Inferior parietal cortex (tissue), 1 donor: ENCODE measurements around the gene ZDHHC19.
"Not testable (repeated sequence)": the region's sequence is repeated elsewhere in the genome, so short reads cannot be mapped to it uniquely, and the experiment has no call there.

Experiments used
- DNase-seq: peaks from one replicate; pipeline ENCODE4 v3.0.0-alpha.2; 2016; ENCODE audit errors: extremely low spot score

Gene ZDHHC19, protein sequence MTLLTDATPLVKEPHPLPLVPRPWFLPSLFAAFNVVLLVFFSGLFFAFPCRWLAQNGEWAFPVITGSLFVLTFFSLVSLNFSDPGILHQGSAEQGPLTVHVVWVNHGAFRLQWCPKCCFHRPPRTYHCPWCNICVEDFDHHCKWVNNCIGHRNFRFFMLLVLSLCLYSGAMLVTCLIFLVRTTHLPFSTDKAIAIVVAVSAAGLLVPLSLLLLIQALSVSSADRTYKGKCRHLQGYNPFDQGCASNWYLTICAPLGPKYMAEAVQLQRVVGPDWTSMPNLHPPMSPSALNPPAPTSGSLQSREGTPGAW

DNA sequence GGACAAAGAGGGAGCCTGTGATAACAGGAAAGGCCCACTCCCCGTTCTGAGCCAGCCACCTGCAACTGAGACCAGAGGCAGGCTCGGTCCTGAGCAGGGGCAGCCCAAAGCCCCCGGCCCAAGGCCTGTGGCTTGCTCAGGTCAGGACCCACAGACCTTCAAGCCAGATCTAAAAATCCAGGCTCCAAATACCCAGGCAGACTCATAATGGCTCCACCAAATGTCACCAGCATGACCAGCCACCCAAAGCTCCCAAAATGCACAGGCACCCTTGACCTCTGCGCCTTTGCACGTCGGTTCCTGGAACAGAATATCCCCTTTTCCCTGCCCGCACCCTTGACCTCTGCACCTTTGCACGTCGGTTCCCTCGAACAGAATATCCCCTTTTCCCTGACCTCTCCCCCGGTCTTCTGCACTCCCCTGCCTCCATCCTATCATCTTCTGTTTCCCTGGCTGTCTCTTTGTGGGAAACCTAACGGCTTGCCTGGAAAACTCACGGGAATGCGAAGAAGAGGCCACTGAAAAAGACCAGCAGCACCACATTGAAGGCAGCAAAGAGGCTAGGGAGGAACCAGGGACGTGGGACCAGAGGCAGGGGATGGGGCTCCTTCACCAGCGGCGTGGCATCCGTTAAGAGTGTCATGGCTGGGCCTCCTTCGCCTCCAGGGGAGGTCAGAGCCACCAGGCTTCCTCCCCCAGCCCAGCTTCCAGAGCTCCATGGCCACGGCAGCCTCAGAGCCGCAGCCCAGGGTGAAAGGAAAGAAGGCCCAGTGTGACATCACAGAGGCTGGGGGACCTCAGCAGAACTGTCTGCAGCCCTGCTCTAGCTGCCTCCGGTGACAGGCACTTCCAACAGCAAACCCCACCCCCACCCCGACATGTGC lies at the start of gene ZDHHC19:
Gene ZDHHC19 (minus strand): TSS at position 728 of the 884 bp plus-strand sequence. CDS start 85 bp downstream, at position 643.
- DNase-seq = no peak

DNA sequence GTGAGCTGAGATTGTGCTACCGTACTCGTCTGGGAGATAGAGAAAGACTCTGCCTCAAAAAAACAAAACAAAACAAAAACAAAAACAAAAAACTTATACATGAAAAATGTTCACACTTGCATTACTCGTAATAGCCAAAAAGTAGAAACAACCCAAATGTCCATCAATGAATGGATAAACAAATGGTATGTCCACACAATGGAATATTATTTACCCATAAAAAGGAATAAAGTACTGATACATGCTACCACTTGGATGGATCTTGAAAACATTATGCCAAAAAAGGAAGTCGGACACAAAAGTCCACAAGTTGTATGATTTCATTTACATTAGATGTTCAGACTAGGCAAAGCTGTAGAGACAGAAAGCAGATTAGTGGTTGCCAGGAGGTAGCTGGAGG lies 49.6 kb upstream of the ZDHHC19 start:
- DNase-seq = no peak

DNA sequence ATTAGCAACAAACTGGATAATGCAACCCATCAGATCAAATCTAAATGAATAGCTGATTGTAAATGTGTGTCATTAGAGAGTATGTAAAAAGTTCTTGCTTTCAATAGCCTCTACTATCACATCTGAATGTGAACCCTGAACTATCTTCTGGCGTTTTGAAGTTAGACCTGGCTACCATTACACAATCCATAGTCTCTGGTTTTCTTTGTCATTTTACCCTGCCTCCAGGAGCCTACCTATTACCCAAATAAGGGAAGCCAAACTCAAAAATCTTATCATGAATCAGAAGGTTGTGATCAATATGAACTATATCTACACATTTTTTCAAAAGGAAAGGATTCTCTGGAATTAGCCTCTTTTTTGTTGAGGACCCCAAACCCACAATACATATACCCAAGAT lies 44.6 kb upstream of the ZDHHC19 start:
- no peak for DNase-seq

DNA sequence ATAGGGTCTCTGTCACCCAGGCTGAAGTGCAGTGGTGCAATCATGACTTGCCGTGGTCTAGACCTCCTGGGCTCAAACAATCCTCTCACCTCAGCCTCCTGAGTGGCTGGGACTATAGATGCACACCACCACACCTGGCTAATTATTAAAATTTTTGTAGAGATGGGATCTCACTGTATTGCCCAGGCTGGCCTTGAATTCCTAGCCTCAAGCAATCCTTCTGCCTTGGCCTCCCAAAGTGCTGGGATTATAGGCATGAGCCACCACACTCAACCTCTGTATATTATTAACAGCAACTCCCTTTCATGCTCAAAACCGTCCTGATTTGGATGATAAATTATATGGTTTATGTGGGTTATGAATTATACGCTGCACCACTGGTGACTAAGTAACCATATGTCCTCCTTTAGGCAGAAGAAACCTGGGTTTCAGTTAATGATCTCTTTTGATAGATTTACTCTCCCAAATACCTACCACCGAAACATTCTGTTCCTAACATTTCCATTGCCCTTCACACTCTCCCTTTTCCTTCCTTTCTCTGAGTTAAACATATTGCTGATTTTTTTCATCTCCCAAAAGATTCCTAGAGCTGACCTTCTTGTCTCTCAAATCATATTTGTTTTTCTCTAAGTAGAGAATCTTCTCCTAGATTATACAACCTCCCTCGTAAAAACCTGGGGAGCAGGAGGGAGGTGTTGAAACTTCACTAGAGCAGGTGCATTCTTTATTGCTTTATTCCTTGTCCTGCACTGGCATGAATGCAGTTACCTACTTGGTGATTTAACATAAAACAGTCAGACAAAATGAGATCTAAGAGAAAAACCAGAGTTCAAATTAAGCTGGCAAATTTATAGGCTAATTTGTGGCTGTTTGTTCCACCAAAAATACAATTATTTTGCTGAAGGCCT lies 43.4 kb upstream of the ZDHHC19 start:
- DNase-seq = no peak

DNA sequence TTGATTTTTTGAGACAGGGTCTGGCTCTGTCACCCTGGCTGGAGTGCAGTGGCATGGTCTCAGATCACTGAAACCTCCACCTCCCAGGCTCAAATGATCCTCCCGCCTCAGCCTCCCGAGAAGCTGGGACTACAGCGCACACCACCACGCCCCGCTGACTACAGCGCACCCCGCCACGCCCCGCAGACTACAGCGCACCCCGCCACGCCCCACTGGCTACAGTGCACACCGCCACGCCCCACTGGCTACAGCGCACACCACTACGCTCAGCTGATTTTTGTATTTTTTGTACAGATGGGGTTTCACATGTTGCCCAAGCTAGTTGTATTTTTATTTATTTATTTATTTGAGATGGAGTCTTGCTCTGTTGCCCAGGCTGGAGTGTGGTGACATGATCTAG lies 40.7 kb upstream of the ZDHHC19 start:
- no peak for DNase-seq

DNA sequence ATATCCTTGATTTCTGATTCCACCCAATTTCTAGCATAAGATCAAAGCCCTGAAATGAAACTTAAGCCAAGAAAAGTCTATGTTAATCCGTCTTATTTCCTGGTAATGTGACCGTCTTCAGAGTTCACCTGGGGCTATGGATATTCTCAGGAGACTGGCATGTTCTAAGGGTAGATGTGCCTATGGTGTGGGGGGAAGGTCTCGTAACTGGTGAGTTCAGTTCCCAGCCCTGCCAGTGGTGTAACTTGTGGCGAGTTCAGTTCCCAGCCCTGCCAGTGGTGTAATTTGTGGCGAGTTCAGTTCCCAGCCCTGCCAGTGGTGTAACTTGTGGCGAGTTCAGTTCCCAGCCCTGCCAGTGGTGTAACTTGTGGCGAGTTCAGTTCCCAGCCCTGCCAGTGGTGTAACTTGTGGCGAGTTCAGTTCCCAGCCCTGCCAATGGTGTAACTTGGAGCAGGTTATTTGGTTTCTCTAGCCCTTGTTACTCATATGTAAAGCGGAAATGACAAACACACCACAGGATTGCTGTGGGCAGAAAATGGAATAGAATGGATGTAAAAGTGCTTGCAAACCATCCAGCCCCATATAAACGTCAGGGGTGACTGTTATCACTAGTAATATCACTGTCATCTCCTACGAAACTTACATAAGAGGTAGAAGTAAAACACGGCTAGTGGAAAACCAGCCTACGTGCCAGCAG lies 35.6 kb upstream of the ZDHHC19 start:
- DNase-seq = no peak

DNA sequence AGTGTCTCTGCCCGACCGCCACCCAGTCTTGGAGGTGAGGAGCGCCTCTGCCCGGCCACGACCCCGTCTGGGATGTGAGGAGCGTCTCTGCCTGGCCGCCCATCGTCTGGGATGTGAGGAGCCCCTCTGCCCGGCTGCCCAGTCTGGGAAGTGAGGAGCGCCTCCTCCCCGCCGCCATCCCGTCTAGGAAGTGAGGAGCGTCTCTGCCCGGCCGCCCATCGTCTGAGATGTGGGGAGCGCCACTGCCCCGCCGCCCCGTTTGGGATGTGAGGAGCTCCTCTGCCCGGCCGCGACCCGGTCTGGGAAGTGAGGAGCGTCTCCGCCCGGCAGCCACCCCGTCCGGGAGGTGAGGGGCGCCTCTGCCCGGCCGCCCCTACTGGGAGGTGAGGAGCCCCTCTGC lies 33.0 kb upstream of the ZDHHC19 start:
- not testable (repeated sequence) for DNase-seq

DNA sequence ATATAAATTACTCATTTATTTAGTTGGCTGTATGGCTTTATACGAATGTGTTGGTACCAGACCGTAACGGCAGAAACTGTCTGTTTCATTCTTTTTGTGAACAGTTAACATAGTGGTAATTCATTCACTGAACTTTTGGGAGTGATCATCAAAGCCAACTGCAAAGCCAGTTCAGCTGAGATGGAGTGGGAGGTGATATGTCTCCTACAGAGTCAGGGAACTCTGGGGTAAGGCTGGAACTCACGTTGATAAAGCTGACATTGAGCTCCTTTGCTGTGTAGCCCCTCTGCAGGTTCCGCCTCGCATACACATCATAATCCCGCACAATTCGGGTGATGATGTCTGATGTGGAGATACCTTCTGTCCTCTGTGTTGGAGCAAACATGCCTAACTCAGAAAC lies 30.5 kb upstream of the ZDHHC19 start:
- no peak for DNase-seq

DNA sequence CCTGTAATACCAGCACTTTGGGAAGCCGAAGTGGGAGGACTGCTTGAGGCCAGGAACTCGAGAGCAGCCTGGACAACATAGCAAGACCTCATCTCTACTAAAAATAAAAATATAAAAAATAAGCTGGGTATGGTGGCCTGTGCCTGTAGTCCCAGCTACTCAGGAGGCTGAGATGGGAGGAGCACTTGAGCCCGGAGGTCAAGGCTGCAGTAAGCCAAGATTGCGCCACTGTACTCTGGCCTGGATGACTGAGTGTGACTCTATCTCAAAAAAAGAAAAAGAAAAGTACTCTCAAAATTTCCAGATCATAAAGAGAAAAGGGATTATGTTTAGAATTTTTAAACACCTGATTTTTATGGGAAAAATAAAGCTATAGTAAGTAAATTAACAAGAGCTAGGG lies 29.2 kb upstream of the ZDHHC19 start:
- DNase-seq = no peak

DNA sequence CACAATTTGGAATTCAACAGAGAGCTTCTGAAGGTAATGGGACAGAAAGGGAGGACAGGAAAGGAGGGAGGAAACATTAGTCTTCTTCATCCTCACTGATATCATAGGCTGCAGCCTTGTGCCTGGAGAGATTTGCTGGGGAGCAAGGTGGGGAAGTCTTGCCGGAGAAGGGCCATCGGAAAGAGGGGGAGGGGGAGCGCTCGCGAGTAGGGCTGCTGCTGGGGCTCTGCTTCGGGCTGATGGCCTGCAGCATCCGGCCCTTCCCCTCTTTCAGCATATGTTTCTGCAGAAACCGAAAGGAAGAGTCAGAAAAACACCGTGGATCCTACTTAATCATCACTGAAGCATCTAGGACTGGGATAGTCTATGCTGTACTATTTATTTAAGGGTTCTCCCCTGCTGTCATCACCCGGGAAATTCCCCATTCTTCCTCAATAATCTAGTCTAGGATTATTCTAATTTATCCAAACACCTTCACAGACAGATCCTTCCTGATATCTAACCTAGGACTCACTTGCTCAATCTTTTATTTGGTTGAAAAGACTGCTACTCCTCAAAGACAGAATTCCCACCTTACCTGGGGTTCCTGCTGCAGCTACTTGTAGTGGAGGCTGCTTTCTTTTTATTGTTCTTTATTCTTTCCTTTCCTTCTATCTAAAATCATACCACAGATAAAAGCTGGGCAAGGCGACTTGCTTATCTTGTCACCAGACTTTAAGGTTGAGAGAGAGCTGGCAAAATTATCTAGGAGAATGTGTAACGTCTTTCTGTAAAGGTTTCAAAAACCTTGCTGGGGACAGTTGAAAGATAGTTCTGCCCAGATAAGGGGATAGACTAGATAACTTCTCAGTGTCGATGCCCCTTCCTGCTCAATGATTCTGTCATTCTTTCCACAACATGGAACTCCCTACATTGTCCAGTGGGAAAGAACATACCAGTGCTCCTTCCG lies 27.7 kb upstream of the ZDHHC19 start:
- DNase-seq = no peak

DNA sequence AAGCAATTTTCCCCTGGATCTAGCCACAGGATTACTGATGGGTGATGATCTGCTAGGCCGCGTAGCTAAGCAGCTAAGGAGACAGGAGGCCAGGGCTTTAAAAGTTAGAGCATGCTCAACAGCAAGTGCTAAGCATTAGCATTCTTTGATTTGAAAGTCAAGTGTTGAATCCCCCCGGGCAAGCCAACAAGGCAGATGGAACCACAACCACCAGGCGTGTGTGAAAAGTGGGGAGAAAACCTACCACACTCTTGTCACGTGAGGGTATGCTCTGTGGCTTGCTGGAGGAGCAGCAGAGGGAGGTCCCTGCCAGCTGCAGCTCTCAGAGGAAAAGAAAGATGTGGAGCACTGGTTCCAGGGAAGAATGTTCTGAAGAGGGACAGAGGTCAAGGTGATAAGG lies 26.0 kb upstream of the ZDHHC19 start:
- DNase-seq = no peak

DNA sequence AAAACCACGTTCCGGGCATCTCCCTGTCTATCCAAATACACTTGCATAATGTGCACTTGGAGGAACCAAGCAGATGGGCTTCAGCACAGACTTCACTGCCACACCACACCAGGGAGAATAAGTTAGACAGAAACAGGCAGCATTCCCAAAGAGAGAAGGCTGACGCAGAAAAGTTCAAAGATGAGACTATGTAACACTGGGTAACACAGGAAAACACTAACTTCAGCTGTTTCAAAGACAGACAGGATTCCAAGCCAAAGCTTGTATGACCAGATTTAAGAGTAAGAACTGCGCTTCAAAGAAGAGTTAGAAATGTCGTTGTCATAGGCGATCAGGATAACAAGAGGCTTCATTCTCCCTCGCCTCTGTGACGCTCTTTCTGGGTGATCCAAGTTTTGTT lies 25.0 kb upstream of the ZDHHC19 start:
- DNase-seq = no peak

DNA sequence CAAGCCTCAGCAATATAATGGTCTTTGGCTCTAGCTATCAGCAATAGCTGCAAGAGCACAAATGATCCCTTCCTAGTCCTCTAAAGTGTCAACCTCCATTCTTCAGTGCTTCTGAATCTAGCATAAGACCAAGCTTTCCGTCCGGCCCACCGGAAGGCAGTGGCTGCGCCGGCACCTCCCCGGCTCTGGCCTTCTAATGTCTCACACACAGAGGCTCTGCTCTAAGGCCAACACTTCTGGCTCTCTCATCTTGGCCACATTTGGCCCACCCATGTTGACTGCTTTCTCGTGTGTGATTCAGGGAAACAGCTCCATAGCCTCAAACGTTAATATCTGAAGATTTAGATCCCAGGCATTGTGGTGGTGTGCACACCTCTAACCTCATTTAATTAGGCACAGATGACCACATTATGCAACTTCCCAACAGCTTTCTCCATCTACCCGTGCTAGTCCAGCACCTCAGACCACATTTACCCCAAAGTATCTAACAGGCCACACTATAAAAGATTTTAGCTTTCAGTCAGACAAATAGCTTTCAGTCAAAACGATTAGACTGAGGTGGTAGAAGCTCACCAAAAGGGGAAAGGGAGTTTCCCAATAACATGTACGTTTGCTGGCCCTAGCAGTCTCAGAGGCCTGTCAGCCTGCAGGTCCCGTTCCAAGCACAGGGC lies 24.4 kb upstream of the ZDHHC19 start:
- no peak for DNase-seq

DNA sequence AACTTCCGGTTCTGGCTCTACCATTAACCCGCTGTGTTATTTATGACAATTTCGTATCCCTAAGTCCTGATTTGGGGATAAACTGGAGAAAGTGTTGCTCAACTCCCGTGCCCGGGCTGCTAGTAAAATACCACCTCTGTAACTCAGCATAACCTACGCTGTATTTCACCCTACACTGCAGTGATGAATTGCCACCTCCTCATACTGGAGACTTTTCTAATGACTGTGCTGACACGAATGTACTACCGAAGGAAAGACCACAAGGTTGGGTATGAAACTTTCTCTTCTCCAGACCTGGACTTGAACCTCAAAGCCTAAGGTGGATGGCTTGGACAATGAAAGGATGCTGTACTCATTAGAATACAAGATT lies 21.7 kb upstream of the ZDHHC19 start:
- no peak for DNase-seq

DNA sequence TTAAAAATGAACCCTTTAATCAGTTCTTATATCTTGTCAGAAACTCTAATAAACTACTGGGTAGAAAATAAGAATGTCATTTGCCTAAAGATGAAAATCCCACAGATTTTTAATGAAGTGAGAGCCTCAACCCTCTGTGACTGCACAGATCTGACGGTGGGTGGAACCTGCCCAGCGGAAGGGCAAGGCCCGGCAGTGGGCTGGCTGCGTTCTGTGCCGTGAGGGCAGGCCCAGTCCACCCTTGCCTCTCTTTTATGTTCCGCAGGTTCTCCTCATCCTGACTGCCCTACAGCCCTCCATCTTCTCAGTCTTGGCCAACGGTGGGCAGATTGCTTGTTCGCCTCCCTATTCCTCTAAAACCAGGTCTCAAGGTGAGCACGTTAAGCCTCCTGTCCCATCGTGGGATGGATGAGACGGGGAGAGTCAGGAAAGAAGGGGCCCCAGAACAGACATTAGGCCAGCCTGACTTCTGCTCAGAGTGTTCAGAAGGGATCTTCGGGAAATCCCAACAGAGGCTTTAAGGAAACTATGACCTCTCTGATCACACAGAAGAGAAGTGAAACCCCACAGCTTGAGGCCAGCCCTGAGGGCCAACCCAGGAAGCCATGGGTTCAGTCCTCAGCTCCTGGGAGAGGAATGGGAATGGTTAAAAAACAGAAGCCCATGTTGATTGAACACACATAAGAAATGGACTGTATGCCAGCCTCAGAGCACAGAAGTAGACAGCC lies 21.1 kb upstream of the ZDHHC19 start:
- no peak for DNase-seq

DNA sequence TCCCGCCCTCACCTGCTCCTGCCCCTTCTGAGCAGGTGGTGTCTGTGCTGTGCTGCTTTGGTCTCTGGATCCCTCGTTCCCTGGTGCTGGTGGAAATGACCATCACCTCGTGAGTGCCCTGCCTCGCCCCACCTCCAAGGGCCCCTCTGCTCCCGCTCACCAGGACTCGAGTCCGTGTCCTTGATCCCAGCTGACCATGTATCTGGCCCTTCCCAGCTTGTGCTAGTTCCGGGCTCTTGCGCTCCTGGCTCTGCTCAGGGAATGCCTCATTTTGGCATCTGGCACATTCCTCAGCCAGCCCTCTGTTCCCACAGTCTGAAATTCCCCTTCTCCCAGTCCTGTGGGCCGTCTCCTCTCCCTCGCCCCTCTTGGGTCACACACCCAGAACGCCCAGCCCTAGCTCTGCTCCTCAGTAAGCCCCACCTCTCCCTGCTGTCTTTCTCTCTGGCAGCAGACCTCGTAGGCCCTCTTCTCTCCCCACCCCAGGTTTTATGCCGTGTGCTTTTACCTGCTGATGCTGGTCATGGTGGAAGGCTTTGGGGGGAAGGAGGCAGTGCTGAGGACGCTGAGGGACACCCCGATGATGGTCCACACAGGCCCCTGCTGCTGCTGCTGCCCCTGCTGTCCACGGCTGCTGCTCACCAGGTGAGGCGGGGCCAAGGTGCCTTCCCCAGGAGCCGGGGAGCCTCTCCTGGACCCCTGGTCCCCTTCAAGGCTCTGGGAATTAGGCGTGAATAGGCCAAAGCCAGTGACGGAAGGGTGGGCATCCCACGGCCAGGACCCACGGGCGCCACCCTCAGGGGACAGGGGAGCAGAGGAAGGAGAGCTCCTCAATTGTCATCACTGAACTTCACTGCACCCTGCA lies 16.7 kb upstream of the ZDHHC19 start:
- no peak for DNase-seq

DNA sequence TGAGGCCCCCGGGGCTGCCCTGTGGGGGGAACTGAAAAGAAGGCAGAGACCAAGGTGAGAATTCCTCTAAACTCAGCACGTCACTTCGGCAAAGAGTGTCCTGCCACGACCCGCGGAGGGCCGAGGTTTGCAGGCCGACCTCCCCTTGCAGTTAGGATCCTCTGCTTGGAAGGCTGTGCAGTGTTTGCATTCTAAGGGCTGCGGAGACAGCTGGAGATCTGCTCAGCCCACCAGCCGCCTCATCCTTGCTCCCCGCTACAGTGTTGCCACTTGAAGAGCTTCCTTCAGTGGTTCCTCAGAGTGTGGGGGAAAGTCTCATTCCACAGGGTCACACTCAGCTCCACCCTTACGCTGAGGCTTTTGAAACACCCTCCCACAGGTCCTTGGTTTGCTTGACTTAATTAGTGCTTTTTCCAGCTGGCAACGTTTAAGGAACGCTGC lies 15.9 kb upstream of the ZDHHC19 start:
- DNase-seq = no peak

DNA sequence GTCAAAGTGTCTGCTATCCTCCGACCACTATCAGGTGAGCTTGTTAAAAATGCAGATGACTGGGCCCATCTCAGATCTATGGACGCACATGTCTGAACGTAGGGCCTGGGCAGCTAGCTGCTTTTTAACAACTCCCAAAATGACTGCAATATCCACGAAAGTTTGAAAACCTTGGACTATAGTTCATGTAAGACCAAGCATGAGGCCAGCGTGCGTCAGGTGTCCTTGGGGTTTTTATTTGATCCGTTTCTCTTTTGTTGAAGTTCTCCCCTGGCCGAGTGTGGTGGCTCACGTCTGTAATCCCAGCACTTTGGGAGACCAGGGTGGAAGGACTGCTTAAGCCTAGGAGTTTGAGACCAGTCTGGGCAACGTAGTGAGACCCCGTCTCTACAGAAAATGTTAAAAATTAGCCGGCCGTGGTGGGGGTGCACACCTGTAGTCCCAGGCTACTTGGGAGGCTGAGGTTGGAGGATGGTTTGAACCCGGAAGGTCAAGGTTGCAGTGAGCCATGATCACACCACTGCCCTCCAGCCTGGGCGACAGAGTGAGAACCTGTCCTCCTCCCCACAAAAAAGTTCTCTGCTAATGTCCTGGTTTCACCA lies 14.7 kb upstream of the ZDHHC19 start:
- no peak for DNase-seq
